GM12865 (cell line): ENCODE data around the gene KPNA5.

Source experiments
- DNase-seq: peaks from one replicate; pipeline ENCODE4 v3.0.0; 2010; ENCODE audit warnings: low read depth
- H3K4me3 ChIP-seq: 2 replicates; pipeline ENCODE4 v1.5.1; 2011; ENCODE audit warnings: mild to moderate bottlenecking, low read depth, low read length, control low read depth
- TF ChIP-seq, protein P1 (sequence below): IDR thresholded peaks from 2 replicates; pipeline ENCODE4 v1.5.1; 2011; ENCODE audit warnings: low read length, control low read depth, low read depth, inconsistent platforms; ENCODE audit not compliant: insufficient read depth; ENCODE audit errors: missing control alignments

KPNA5 gene

DNA sequence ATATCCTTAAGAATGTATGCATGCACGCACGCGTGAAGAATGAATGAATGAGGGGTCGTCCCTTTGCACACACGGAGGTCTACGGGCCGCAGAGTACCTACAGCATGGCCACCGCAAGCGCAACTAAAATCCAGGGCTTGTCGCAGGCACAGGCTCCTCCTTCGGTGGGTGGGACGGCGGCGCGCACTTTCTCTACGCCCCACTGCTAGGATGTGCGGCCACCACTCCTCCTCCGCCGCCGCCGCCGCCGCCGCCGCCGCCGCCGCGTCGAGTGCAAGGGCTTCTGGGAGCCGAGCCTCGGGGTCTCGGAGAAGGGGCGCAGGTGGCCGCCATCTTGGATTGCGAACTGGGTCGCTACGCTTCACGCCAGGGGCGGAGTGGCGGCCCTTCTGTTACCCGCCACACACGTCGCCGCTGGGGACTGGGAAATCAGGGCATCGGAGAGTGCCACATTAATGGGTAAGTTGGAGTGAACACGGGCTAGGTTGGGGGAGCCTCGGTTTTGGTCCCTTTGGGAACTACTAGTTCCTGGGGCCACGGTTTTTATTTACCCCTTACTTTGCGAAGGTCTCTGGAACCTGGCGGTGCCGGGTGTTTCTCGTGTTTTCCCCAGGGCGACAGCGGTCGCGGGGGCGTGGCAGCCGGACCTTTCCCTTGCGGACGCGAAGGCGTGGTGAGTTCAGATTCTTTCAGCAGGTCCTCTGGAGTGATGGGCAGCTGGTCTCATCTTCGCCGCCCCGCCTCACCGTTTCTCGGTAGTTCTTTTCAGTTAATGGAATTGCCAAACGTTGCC, at the start of gene KPNA5:
Gene KPNA5, plus strand, starts transcription at position 332 of the 793 bp plus-strand sequence. Its CDS starts 124 bp downstream, at position 456.
- DNase-seq, result peak; percentile 97
- H3K4me3 ChIP-seq, result peak within 1 kb of the TSS; percentile 99
- TF ChIP-seq, protein P1, sequence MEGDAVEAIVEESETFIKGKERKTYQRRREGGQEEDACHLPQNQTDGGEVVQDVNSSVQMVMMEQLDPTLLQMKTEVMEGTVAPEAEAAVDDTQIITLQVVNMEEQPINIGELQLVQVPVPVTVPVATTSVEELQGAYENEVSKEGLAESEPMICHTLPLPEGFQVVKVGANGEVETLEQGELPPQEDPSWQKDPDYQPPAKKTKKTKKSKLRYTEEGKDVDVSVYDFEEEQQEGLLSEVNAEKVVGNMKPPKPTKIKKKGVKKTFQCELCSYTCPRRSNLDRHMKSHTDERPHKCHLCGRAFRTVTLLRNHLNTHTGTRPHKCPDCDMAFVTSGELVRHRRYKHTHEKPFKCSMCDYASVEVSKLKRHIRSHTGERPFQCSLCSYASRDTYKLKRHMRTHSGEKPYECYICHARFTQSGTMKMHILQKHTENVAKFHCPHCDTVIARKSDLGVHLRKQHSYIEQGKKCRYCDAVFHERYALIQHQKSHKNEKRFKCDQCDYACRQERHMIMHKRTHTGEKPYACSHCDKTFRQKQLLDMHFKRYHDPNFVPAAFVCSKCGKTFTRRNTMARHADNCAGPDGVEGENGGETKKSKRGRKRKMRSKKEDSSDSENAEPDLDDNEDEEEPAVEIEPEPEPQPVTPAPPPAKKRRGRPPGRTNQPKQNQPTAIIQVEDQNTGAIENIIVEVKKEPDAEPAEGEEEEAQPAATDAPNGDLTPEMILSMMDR, result no peak

DNA sequence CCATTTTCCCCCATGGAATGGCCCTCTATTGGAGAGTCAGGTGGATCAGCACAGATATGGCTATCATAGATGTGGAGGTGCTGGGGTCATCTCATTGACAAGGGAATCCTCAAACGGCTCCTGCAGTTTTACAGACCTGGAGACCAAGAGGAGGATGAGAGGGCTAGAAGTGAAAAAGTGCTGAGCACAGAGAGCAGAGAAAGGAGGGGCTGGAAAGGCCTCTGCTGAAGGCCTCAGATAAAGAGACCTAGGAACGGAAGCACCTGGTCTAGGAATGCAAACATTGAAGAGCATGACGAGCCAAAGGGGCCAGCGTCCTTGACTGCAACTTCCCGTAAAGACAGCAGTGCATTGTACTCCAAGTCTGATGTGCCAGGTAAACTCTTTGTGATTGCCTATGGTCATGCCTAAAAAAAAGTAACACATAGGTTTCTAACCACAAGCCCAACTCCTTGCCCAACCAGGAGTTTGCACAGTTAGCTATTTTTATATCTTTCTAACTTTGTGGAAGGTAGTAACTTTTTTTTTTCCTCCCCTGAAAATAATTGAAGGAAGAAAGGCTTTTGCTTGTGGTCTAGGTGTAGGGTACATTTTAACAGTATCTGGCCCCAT, 49.5 kb upstream of the KPNA5 start:
- no peak for DNase-seq
- no peak overlapping the region for H3K4me3 ChIP-seq
- TF ChIP-seq, protein P1, result no peak

DNA sequence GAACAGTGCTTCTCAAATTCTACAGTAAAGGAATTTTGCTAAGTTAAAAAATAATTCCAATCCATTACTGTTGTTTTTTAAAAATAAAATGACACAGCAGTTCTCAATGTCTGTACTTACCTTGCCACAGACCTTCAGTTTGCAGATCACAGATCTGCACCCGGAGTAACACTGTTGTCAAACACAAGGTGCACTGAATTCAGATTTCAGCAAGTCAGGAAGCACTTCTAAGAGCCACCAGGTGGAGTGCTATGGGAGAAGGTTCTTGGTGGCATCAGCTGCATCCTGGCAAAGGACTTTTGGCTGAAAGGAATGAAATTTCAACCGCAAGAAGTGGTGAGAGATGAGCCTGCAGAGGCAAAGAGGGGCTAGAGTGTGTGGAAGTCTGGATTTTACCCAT, 47.3 kb upstream of the KPNA5 start:
- TF ChIP-seq, protein P1, result peak; percentile 23
- H3K4me3 ChIP-seq, result no peak overlapping the region
- peak; percentile 21 for DNase-seq

DNA sequence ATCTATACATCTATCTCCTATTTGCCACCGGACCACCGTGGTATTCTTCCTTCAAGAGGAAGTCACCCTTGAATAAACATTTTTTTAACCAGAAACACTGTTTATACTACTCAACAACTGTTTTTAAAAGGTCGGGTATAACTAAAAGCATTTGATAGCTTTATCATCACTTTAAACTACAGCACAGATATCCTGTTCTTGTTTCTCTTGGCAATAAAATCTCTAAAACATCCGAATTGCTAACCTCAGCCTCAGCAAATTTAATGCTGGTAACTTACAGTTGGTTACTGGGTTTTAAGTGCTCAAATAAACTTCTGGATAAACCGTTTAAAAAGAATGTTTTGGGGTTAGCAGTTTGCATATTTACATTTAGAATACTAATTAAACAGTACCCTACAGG, 32.9 kb upstream of the KPNA5 start:
- TF ChIP-seq, protein P1, result no peak
- no peak for DNase-seq
- H3K4me3 ChIP-seq, result no peak overlapping the region

DNA sequence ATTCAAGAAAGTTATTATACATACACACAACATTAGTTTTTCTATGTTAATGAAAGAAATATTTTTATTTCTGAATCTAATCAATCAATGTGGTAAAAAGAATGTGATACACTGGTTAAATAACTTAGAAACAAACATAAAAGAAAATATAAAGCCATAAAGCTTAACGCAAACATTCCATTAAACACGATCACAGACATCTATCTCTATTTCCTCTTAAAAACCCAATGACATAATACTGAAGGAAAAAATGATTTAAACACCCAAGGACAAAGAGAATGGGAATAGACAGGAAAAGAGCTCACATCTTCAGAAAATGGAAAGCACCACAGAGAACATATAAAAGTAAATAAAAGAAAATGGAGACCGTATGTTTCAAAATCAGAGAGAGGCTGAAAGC, 31.9 kb upstream of the KPNA5 start:
- DNase-seq, result no peak
- TF ChIP-seq, protein P1, result no peak
- H3K4me3 ChIP-seq, result no peak overlapping the region

DNA sequence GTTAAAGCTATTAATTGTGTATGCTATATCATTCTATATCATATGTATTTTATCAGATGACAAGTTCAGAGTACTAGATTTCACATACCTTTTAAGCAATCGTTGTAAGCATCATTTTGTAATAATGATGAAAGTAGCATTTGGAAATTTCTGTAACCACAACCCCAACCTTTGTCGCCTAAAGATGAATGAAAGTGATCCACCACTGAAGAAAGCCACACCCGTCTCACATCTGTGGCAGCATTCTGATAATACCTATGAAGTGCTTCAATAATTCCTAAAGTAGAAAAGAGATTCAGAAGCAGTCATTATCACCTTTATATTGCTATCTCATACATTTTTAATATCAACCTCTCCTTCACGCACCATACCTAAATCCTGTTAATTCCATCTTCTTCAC, 29.1 kb upstream of the KPNA5 start:
- no peak overlapping the region for H3K4me3 ChIP-seq
- DNase-seq, result no peak

More for the DNA sequence above, 29.1 kb upstream of the KPNA5 start:
- TF ChIP-seq, protein P1, result no peak
